22Rv1 (cell line): Measurements from ENCODE around the gene SNAPC4.

Experiments used
- CTCF ChIP-seq: fragments of 450-650 bp; IDR thresholded peaks from 2 replicates; pipeline ENCODE4 v1.5.1; 2017; ENCODE audit warnings: mild to moderate bottlenecking
- ZFX ChIP-seq: fragments of 450-650 bp; IDR thresholded peaks from 2 replicates; pipeline ENCODE4 v1.6.1; 2017; ENCODE audit warnings: antibody characterized with exemption, borderline replicate concordance

DNA sequence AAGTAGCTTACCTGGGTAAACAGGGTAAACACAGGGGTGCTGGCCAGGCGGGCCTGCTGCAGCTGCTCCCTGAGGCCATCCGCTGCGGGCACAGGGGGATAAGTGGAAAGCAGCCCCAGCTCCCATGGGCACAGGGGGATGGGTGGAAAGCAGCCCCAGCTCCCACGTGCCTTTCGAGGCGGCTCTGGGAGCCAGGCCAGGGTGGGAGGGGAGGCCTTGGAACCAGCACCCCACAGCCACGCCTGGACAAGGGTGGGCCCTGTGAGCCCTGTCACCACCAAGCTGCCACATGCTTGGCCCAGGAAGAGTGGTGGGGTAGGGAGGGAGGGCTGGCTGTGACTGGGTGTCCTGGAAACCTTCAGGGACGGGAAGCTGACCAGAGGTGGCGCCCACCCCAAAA lies 18.7 kb downstream of the SNAPC4 start:
- no peak for TF ChIP-seq CTCF
- no peak for TF ChIP-seq ZFX
